HEK293T (cell line): ENCODE measurements around the gene EID2B.

Source experiments
- CTCF ChIA-PET: fragments of 350-600 bp; formaldehyde crosslinking; extraction: SDS; loops from one replicate; lab custom pipeline; 2021; ENCODE audit warnings: antibody characterized with exemption, inconsistent platforms; lab: Yijun Ruan, JAX
- POLR2A ChIA-PET: fragments of 350-600 bp; formaldehyde crosslinking; extraction: SDS; loops from one replicate; lab custom pipeline; 2020; ENCODE audit warnings: antibody characterized with exemption, inconsistent platforms; lab: Yijun Ruan, JAX
- DNase-seq: peaks from one replicate; pipeline ENCODE4 v3.0.0; 2012; ENCODE audit warnings: mixed read lengths; ENCODE audit errors: extremely low spot score
- ARNT ChIP-seq: fragments of 450-650 bp; IDR thresholded peaks from 2 replicates; pipeline ENCODE4 v1.6.1; 2017; ENCODE audit warnings: mild to moderate bottlenecking
- BHLHE40 ChIP-seq: fragments of 450-650 bp; IDR thresholded peaks from 2 replicates; pipeline ENCODE4 v1.6.1; 2016; ENCODE audit warnings: mild to moderate bottlenecking, moderate library complexity, borderline replicate concordance
- CTBP1 ChIP-seq: fragments of 450-650 bp; IDR thresholded peaks from 2 replicates; pipeline ENCODE4 v1.6.1; 2016; ENCODE audit warnings: borderline replicate concordance
- ELF4 ChIP-seq: fragments of 450-650 bp; IDR thresholded peaks from 2 replicates; pipeline ENCODE4 v1.6.1; 2017; ENCODE audit warnings: antibody characterized with exemption
- FOXA1 ChIP-seq: fragments of 450-650 bp; IDR thresholded peaks from 2 replicates; pipeline ENCODE4 v1.6.1; 2016; ENCODE audit warnings: mild to moderate bottlenecking
- FOXK2 ChIP-seq: fragments of 450-650 bp; IDR thresholded peaks from 2 replicates; pipeline ENCODE4 v1.6.1; 2016; ENCODE audit warnings: mild to moderate bottlenecking
- FOXM1 ChIP-seq: fragments of 450-650 bp; IDR thresholded peaks from 2 replicates; pipeline ENCODE4 v1.6.1; 2017; ENCODE audit warnings: mild to moderate bottlenecking, borderline replicate concordance
- HDGF ChIP-seq: fragments of 450-650 bp; IDR thresholded peaks from 2 replicates; pipeline ENCODE4 v1.6.1; 2017; ENCODE audit warnings: antibody characterized with exemption, borderline replicate concordance
- L3MBTL2 ChIP-seq: fragments of 450-650 bp; conservative IDR thresholded peaks from 2 replicates; pipeline ENCODE4 v1.6.1; 2016; ENCODE audit warnings: mild to moderate bottlenecking
- LEF1 ChIP-seq: fragments of 450-650 bp; IDR thresholded peaks from 2 replicates; pipeline ENCODE4 v1.6.1; 2017; ENCODE audit warnings: mild to moderate bottlenecking, borderline replicate concordance
- NFRKB ChIP-seq: fragments of 450-650 bp; IDR thresholded peaks from 2 replicates; pipeline ENCODE4 v1.6.1; 2016; ENCODE audit warnings: mild to moderate bottlenecking, moderate library complexity
- SP1 ChIP-seq: fragments of 450-650 bp; IDR thresholded peaks from 2 replicates; pipeline ENCODE4 v1.6.1; 2017
- SUZ12 ChIP-seq: fragments of 450-650 bp; IDR thresholded peaks from 2 replicates; pipeline ENCODE4 v1.6.1; 2016; ENCODE audit warnings: mild to moderate bottlenecking
- TARDBP ChIP-seq: fragments of 450-650 bp; IDR thresholded peaks from 2 replicates; pipeline ENCODE4 v1.6.1; 2016
- ZNF384 ChIP-seq: fragments of 450-650 bp; IDR thresholded peaks from 2 replicates; pipeline ENCODE4 v1.6.1; 2016
- TF ChIP-seq, protein P1 (sequence below): fragments of 450-650 bp; IDR thresholded peaks from 2 replicates; pipeline ENCODE4 v1.6.1; 2016

Gene EID2B

DNA sequence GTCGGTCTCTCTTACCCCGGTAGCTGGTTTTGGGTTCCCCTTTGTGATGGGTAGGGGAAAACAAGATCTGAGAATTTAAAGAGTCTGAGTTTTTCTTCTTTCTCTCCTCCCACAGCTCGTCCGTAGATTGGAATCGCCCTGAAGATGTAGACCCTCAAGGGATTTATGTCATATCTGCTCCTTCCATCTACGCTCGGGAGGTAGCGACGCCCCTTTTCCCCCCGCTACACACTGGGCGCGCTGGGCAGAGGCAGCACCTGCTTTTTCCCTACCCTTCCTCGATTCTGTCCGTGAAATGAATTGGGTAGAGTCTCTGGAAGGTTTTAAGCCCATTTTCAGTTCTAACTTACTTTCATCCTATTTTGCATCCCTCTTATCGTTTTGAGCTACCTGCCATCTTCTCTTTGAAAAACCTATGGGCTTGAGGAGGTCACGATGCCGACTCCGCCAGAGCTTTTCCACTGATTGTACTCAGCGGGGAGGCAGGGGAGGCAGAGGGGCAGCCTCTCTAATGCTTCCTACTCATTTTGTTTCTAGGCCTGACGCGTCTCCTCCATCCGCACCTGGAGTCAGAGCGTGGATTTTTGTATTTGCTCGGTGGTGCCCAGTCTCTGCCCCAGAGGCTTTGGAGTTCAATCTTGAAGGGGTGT, 24.8 kb downstream of the EID2B start:
- TF ChIP-seq SUZ12 (no peak), FOXK2 (no peak), FOXA1 (no peak), L3MBTL2 (no peak), HDGF (no peak), FOXM1 (no peak), CTBP1 (no peak), ZNF384 (no peak), BHLHE40 (no peak), ARNT (no peak), LEF1 (no peak), NFRKB (no peak), TARDBP (no peak), SP1 (no peak), ELF4 (no peak)
- TF ChIP-seq, protein P1, sequence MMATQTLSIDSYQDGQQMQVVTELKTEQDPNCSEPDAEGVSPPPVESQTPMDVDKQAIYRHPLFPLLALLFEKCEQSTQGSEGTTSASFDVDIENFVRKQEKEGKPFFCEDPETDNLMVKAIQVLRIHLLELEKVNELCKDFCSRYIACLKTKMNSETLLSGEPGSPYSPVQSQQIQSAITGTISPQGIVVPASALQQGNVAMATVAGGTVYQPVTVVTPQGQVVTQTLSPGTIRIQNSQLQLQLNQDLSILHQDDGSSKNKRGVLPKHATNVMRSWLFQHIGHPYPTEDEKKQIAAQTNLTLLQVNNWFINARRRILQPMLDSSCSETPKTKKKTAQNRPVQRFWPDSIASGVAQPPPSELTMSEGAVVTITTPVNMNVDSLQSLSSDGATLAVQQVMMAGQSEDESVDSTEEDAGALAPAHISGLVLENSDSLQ = no peak
- no peak for DNase-seq
- ChIA-PET POLR2A (interaction anchor here (1.4 to 1.6 kb wide), 3 partner anchors 25 to 72 kb away, joined by 4 to 8 read pairs (median 4); partner anchors contain the start of genes EID2B and RPS16), CTCF (interaction anchor here (0.6 to 0.7 kb wide), 2 partner anchors 10 to 24 kb away, joined by 4 to 6 read pairs; no protein-coding TSS in a partner anchor)

DNA sequence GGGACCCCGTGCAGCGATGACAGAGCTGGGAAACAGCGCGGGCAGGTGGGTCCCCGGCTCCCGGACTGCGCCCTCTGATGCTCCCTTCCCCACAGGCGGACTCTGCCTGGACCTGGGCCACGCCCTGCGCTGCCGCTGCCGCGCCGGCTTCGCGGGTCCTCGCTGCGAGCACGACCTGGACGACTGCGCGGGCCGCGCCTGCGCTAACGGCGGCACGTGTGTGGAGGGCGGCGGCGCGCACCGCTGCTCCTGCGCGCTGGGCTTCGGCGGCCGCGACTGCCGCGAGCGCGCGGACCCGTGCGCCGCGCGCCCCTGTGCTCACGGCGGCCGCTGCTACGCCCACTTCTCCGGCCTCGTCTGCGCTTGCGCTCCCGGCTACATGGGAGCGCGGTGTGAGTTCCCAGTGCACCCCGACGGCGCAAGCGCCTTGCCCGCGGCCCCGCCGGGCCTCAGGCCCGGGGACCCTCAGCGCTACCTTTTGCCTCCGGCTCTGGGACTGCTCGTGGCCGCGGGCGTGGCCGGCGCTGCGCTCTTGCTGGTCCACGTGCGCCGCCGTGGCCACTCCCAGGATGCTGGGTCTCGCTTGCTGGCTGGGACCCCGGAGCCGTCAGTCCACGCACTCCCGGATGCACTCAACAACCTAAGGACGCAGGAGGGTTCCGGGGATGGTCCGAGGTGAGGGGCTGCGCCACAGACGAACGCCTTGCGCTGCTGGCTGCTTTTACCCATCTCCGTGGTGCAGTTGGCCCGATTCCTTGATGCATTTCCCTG, 25.5 kb downstream of the EID2B start:
- peak; percentile 89 for DNase-seq
- CTCF ChIA-PET = interaction anchor here (0.6 to 0.7 kb wide), 2 partner anchors 9 to 25 kb away, joined by 4 to 6 read pairs; no protein-coding TSS in a partner anchor
- POLR2A ChIA-PET = interaction anchor here (1.1 to 1.5 kb wide), 3 partner anchors 25 to 71 kb away, joined by 3 to 4 read pairs (median 4); partner anchors contain the start of genes EID2B and RPS16
- TF ChIP-seq FOXK2 = no peak
- TF ChIP-seq SP1 = no peak
- TF ChIP-seq L3MBTL2 = peak; percentile 98
- TF ChIP-seq ARNT = 0 out of 2 replicates have a peak, but pooled peaks have one; percentile 16
- no peak for TF ChIP-seq CTBP1
- TF ChIP-seq FOXA1 = no peak
- TF ChIP-seq FOXM1 = no peak
- TF ChIP-seq LEF1 = no peak
- TF ChIP-seq HDGF = no peak
- no peak for TF ChIP-seq BHLHE40
- TF ChIP-seq NFRKB = no peak
- TF ChIP-seq, protein P1 = no peak
- no peak for TF ChIP-seq SUZ12
- no peak for TF ChIP-seq ELF4

DNA sequence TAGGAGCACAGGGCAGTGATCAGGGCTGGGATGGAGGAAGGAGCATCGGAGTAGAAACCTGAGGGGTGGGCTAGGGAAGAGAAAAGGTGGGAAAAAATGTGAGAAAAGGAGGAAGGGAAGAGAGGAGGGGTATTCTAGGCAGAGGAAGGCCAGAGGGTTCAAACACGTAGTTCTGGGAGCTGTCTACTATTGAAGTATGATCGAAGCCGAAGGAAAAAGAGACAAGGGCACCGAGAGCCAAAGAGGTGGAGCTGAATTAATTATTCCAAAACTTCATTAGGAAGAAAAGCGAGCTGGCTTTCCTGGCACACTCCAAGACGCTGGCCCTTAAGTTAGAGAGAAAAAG, 26.1 kb downstream of the EID2B start:
- no peak for TF ChIP-seq SUZ12
- no peak for TF ChIP-seq ARNT
- POLR2A ChIA-PET = interaction anchor here (1.1 to 1.5 kb wide), 3 partner anchors 26 to 71 kb away, joined by 3 to 4 read pairs (median 4); partner anchors contain the start of genes EID2B and RPS16
- CTCF ChIA-PET = no interaction called here
- DNase-seq = no peak

DNA sequence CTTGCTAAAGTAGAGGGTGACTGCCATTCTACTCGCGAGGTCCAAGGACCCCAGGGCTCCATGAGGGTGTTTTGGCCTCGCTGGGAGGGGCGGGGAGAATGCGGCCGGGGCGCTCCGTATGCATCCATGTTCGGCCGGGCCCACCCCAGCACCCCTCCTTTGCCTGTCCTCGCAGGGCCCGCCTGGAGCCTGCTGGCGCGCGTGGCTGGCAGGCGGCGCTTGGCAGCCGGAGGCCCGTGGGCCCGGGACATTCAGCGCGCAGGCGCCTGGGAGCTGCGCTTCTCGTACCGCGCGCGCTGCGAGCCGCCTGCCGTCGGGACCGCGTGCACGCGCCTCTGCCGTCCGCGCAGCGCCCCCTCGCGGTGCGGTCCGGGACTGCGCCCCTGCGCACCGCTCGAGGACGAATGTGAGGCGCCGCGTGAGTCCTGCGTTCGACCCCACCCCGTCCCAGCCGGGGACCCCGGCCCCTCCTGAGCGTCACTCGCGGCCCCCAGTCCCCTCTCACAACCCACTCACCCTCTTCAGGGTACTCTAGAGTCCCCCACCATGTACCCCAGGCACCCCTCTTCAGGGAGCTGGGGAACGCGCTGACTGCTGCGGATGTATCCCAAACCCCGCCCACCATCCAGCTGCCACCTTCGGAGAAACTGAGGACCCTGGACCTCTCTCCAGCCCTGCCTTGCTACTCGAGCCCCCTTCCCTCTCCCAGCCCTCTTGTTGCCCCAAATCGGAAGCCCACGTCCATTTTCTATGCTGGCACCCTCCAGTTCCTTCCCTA, 29.8 kb downstream of the EID2B start:
- ChIA-PET POLR2A (interaction anchor here (1.1 to 1.7 kb wide), 3 partner anchors 30 to 67 kb away, joined by 3 to 11 read pairs (median 5); partner anchors contain the start of genes EID2B and RPS16), CTCF (interaction anchor here (0.9 to 1.3 kb wide), 2 partner anchors 9 to 29 kb away, joined by 4 read pairs; no protein-coding TSS in a partner anchor)
- peak; percentile 91 for DNase-seq
- TF ChIP-seq, protein P1 = no peak
- no peak for TF ChIP-seq LEF1
- no peak for TF ChIP-seq NFRKB
- TF ChIP-seq FOXM1 = no peak
- TF ChIP-seq ARNT = peak; percentile 29; the same call in 1 of the 2 replicates
- TF ChIP-seq BHLHE40 = no peak
- TF ChIP-seq FOXA1 = no peak
- TF ChIP-seq L3MBTL2 = peak; percentile 99
- no peak for TF ChIP-seq CTBP1

DNA sequence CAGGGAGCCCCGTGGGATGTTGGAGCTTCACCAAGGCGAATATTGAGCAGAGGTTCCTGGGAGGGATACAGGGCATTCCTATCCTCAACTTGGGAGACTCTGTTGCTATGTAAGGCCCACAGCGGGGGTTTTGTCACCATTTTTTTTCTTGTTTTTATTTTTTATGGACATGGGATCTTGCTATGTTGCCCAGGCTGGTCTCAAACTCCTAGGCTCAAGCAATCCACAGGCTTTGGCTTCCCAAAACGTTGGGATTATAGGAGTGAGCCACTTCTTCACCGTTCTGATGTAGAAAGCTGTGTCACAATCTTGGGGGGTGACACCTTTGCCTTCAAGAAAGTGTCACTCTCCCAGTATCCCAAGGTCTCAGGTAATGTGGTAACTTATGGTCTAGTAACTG, 31.3 kb downstream of the EID2B start:
- ChIA-PET POLR2A (interaction anchor here (1.5 kb wide), 1 partner anchor 65 kb away, joined by 8 read pairs; the partner anchor contains the start of gene RPS16), CTCF (no interaction called here)
- no peak for DNase-seq
- TF ChIP-seq CTBP1 (no peak), BHLHE40 (no peak), ZNF384 (no peak), HDGF (no peak), FOXA1 (no peak), FOXM1 (no peak), ELF4 (no peak), L3MBTL2 (no peak)
- TF ChIP-seq, protein P1 = no peak
